MCF 10A (cell line): ENCODE data around the gene NCOA5. TPM values are rescaled to one million over a fixed set of nuclear protein-coding genes. Genes with fewer than 3 reads are reported as not detected.

Experiments
- BruUV-seq: library from RNA; stranded (reverse); fragments of 400-500 nt; replicated peaks from 2 replicates; lab custom pipeline; 2021; lab: Mats Ljungman, UMichigan
- CTCF ChIA-PET: fragments of 300-600 bp; sonication (Branson Sonifier 250); formaldehyde crosslinking; extraction: SDS; loops from one replicate; lab custom pipeline; 2021; ENCODE audit warnings: antibody characterized with exemption, inconsistent platforms; lab: Yijun Ruan, JAX
- POLR2A ChIA-PET: fragments of 300-600, 350-650 bp; sonication (Branson Sonifier 250); formaldehyde crosslinking; extraction: SDS; loops from one replicate; lab custom pipeline; 2020; ENCODE audit warnings: antibody characterized with exemption, inconsistent platforms; lab: Yijun Ruan, JAX
- DNase-seq: peaks from one replicate; pipeline ENCODE4 v3.0.0-alpha.2; 2018; ENCODE audit not compliant: unreplicated experiment
- H3K27ac Mint-ChIP-seq: one replicate; pipeline ENCODE4 v1.8.0; 2022; ENCODE audit warnings: mild to moderate bottlenecking, low read depth, mixed read lengths; ENCODE audit not compliant: unreplicated experiment
- H3K27me3 Mint-ChIP-seq: one replicate; pipeline ENCODE4 v1.8.0; 2022; ENCODE audit warnings: mixed read lengths; ENCODE audit not compliant: insufficient read depth, unreplicated experiment
- H3K36me3 Mint-ChIP-seq: one replicate; pipeline ENCODE4 v1.8.0; 2022; ENCODE audit warnings: mild to moderate bottlenecking, moderate library complexity, mixed read lengths; ENCODE audit not compliant: insufficient read depth, unreplicated experiment
- H3K4me1 Mint-ChIP-seq: one replicate; pipeline ENCODE4 v1.8.0; 2022; ENCODE audit warnings: mixed read lengths; ENCODE audit not compliant: insufficient read depth, unreplicated experiment
- H3K4me3 Mint-ChIP-seq: one replicate; pipeline ENCODE4 v1.8.0; 2022; ENCODE audit warnings: mild to moderate bottlenecking, moderate library complexity, mixed read lengths; ENCODE audit not compliant: unreplicated experiment
- H3K9me3 Mint-ChIP-seq: one replicate; pipeline ENCODE4 v1.8.0; 2022; ENCODE audit warnings: mixed read lengths; ENCODE audit not compliant: unreplicated experiment
- CTCF ChIP-seq: fragments of 200-600 bp; IDR thresholded peaks from one replicate; pipeline ENCODE4 v1.8.0; 2022; ENCODE audit warnings: antibody characterized with exemption, mild to moderate bottlenecking; ENCODE audit not compliant: unreplicated experiment
- intact Hi-C: fragments of 100-400 bp; cut with micrococcal nuclease; formaldehyde crosslinking; loops from 2 replicates; pipeline ENCODE4 v1.14.1; 2022
- total RNA-seq: library from RNA; stranded (reverse); gene quantifications from 2 replicates; pipeline ENCODE4 v1.2.3, GENCODE V29; 2022

NCOA5 gene
- total RNA-seq, 1 experiment from 2014 or later, result 26.0 TPM

- POLR2A ChIA-PET, result no interaction called here
- H3K36me3 Mint-ChIP-seq, result peaks cover 6% of the 10 kb centered on the region
- H3K9me3 Mint-ChIP-seq, result no peaks in the 10 kb centered on the region
- peak overlapping the region; percentile 78 for H3K4me3 Mint-ChIP-seq
- DNase-seq, result no peak
- H3K27me3 Mint-ChIP-seq, result peaks cover 10% of the 10 kb centered on the region
- H3K4me1 Mint-ChIP-seq, result peaks cover 7% of the 10 kb centered on the region
- TF ChIP-seq CTCF, result no peak
- CTCF ChIA-PET, result interaction anchor here (0.6 to 2.7 kb wide), 3 partner anchors 14 to 394 kb away, joined by 3 to 18 read pairs (median 3); no protein-coding TSS in a partner anchor
- BruUV-seq, result no TSS peak
- intact Hi-C loops, result no loop called here
- no peak overlapping the region for H3K27ac Mint-ChIP-seq
These were observed 28.8 kb upstream of the NCOA5 start for GRCh38 chr20:46118481-46119020.

- peaks cover 7% of the 10 kb centered on the region for H3K4me1 Mint-ChIP-seq
- H3K4me3 Mint-ChIP-seq, result peak within 1 kb of the TSS; percentile 78
These were observed 28.1 kb upstream of the NCOA5 start, which contains the start of gene CD40 for GRCh38 chr20:46117704-46118467. CD40 (plus strand) TSS chr20:46118314; CDS start chr20:46118344, 30 bp downstream.

GRCh38 chr20:46114449-46114848 is 24.7 kb upstream of the NCOA5 start:
- CTCF ChIA-PET, result interaction anchor here (0.7 to 1.3 kb wide), 2 partner anchors 128 to 525 kb away, joined by 4 read pairs; no protein-coding TSS in a partner anchor
- no peaks in the 10 kb centered on the region for H3K9me3 Mint-ChIP-seq
- BruUV-seq, result no TSS peak

More at GRCh38 chr20:46117704-46118467, 28.1 kb upstream of the NCOA5 start, which contains the start of gene CD40:
- intact Hi-C loops, result no loop called here
- Mint-ChIP-seq H3K27me3 (peaks cover 11% of the 10 kb centered on the region), H3K36me3 (no peaks in the 10 kb centered on the region), H3K9me3 (no peaks in the 10 kb centered on the region), H3K27ac (no peak within 1 kb of the TSS)
- peak; percentile 66 for DNase-seq
- ChIA-PET CTCF (interaction anchor here (1.6 to 2.7 kb wide), 2 partner anchors 15 to 94 kb away, joined by 3 to 18 read pairs; no protein-coding TSS in a partner anchor), POLR2A (interaction anchor here (0.6 kb wide), 1 partner anchor 182 kb away, joined by 3 read pairs; no protein-coding TSS in a partner anchor)
- TF ChIP-seq CTCF, result no peak
- no TSS peak for BruUV-seq

More at GRCh38 chr20:46114449-46114848, 24.7 kb upstream of the NCOA5 start:
- Mint-ChIP-seq H3K4me1 (no peaks in the 10 kb centered on the region), H3K36me3 (no peaks in the 10 kb centered on the region), H3K4me3 (no peak overlapping the region), H3K27ac (no peak overlapping the region), H3K27me3 (peaks cover 38% of the 10 kb centered on the region)
- no peak for TF ChIP-seq CTCF
- intact Hi-C loops, result no loop called here
- POLR2A ChIA-PET, result no interaction called here
- DNase-seq, result no peak
